GM19372 (cell line): ENCODE data around the gene C2CD4D.
"Not testable (repeated sequence)": the region's sequence is repeated elsewhere in the genome, so short reads cannot be mapped to it uniquely, and the experiment has no call there.

Experiments used
- ATAC-seq: cut with Tn5 transposase; IDR thresholded peaks from one replicate; pipeline ENCODE4 v1.9.1; 2021; ENCODE audit warnings: mild to moderate bottlenecking, low read depth, moderate library complexity; ENCODE audit not compliant: unreplicated experiment

Gene C2CD4D

GRCh38 chr1:151858886-151859665 is 19.5 kb upstream of the C2CD4D start:
- ATAC-seq, result no peak

- ATAC-seq, result no peak
These were observed 18.6 kb upstream of the C2CD4D start for GRCh38 chr1:151858030-151858746.

DNA sequence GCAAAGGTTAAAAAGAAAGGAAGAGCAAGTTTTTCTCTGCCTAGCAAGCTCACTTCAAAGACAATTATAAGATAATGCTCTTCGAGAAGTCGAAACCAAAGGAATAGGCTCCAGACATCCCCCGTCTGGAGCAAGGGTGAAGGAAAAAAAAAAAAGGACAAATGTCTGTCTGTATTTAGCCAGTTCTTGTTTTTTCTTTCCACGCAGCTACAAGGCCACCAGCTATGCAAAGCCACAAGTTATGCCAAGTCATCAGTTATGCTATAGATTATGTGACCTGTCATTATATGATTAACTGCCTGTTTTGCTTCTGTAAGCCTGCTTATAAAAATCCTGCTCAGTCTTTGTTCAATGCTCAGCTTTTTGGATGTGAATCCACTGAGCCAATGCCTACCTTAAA is 16.3 kb upstream of the C2CD4D start:
- no peak for ATAC-seq

GRCh38 chr1:151855516-151855915 is 15.9 kb upstream of the C2CD4D start:
- ATAC-seq, result not testable (repeated sequence)

- no peak for ATAC-seq
These were observed 15.0 kb upstream of the C2CD4D start for GRCh38 chr1:151854658-151855057.

GRCh38 chr1:151853411-151853943 is 13.9 kb upstream of the C2CD4D start, which contains the start of gene THEM5:
Gene THEM5 (minus strand): TSS chr1:151853712. CDS start chr1:151853565, 147 bp downstream.
- no peak for ATAC-seq

- no peak for ATAC-seq
These were observed 13.1 kb upstream of the C2CD4D start for GRCh38 chr1:151852733-151853132.

DNA sequence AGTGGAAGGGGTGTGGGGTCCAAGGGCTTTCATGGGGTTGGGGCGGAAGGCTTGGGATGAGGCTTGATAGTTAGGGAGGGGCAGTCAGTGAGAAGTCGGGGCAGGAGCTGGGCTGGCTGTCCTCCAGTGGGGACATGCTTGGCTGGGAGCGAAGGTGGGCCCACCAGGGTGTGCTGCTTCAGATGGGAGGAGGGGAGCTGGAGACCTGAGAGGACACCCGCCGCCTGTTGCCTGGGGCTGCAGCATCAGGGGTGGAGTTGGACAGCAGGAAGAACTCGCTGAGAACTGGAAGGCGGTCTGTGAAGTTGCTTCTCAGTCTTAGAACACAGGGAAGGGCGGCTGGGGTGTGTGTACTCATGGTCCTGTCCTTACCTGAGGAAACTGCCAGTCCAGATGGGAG is 12.3 kb upstream of the C2CD4D start:
- no peak for ATAC-seq

DNA sequence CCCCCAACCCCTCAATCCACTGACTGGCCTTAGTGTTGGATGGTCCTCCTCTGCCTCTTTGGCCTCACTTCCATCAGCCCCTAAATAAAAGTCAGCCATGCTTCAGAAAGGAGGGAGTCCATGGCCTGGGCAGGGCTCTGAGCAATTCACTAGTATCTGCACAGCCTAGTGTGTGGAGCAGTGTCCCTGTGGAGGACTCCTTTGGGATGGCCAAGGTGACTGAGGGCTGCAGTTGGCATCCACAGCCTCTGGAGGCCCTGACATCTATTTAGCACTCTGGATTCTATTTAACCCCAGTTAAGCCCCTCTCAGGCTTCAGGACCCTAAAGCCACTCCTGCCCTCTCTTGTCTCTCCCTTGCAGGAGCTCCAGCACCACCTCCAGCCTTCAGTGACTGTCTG is 10.3 kb upstream of the C2CD4D start:
- ATAC-seq, result no peak

DNA sequence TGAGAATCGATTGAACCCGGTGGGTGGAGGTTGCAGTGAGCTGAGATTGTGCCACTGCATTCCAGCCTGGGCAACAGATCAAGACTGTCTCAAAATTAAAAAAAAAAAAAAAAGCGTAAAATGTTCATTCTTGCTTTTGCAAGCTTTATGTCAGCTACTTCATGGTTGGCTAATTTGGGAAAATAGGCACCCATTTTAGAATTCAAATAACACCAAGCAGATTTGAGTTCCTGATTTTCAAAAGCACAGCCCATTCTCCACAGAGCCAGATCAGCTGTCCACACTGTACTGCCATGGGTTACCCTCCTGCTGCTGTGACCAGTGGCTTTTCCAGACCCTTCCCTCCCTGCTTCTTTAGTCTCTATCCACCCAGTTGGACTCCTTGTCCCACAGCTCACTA is 9.5 kb upstream of the C2CD4D start:
- ATAC-seq, result no peak

DNA sequence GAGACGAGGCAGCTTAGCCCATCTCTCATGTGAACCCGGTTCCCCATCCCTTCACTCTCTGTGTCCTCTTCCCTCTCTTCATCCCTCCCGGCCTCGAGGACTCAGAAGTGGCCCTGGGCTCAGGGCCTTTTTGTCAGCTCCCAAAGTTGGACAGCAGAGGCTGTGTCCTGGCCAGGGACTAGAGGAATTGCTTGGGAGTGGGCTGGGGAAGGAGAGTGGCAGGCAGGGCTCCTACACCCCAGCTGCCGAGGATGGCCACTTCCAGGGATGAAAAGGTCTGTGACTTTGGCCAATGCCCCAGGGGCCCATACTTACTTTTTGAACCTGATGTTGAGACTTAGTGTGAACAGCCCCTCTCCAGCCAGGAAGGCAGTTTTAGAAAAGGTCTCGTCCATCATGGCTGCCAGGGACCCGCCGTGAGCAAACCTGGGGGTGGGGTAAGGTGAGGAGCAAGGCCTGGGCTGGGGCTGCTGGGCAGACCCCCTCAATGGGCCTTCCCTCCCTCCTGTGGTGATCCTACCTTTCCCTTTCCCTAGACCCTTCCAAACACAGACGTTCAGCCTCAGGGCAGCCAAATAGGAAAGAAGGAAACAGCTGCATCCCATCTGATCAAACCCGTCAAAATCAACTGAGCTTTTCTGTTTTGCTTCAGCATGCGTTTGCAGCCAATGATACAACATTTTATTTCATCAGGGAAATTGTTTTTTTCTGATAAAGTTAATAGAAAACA is 8.4 kb upstream of the C2CD4D start:
- no peak for ATAC-seq

DNA sequence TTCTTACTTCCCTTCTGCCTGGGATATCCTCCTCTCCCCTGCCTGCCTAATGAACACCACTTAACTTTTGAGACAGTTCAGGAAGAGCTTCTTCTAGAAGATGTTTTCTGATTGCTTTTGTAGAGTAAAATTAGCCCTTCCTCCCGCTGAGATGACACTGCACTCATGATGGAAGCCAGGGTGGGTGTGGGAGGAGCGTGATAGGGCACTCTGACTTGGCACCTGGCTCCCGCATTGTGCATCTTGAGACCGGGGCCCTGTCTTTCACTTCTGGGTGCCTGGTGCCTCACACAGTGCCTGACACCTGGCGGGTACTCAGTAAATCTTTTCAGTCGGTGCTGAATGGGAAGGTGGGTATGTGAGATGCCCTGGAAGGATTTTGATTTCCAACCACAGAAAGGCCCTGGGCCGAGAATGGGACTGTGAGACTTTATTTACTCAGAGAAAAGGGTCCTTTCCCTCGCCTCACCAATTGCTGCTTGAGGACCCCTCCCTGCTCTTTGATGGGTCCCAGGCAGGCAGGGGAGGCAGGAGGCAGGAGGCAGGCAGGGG is 7.1 kb upstream of the C2CD4D start:
- ATAC-seq, result no peak

DNA sequence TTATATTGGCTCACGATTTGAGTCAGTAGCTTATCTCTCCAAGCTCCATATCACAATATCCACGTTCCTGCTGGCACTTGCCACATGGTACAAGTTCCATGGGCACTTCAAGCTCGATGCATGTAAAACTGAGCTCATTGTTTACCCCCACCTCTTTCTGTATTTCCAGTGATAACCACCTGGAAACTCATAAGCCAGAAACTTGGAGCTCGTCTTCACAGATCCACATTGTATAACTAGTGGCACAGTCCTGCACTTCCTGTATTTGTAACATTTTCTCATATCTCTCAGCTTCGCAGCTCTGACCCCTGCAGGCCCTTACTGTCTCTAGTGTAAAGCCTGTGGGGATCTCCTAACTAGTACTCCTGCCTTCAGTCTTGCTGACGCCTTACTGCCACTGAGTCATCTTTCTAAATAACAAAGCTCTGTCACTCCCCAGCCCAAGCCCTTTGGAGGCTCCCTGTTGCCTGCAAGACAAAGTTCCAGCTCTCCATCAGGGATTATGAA is 6.5 kb upstream of the C2CD4D start:
- ATAC-seq, result no peak

DNA sequence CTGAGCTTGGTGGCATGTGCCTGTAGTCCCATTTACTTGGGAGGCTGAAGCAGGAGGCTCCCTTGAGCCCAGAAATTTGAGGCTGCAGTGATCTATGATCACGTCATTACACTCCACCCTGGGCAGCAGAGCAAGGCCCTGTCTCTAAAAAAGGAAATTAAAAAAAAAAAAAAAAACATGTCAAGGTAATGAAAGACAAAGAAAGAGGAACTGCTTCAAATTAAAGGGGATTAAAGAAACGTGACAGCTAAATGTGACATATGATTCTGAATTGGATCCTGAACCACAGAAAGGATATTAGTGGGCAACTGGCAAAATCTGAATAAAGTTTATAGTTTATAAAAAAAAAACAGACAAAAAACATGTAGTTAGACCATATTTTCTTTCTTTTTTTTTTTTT is 3.8 kb upstream of the C2CD4D start:
- ATAC-seq, result no peak

DNA sequence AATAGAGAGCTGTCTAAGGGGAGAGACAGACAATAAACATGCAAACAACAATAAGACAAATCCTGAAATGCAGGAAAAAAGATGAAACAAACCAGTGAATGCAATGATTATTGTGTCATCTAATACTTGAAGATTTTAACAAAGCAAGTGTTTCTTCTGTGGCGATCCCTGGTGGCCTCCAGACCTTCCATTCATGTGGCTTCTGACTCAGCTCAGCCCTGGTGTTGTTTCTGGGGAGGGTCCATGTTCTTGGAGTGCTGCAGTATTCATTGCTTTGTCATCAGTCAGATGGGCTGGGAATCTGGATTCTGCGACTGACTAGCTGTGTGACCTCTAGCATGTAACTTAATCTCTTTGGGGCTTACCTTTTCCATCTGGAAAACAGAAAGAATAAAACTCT is 1.5 kb upstream of the C2CD4D start:
- ATAC-seq, result no peak

DNA sequence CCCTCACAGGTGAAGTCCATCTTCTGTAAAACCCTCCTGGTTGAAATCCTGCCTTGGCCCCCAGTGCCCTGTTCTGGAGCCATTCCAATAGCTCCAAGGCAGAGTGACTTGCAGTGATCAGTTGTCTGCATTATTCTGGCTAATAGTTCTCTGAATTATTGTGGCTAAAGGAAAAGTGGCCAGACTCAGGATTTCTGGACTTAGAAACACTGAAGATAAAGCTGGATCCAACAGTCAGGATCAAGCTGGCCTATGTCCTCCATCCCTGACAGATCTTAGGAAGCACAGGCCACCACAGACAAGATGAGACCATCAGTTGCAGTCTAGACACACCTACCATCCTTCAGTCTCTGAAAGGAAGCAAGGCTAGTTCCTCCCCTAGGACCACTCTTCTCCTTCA is 801 bp upstream of the C2CD4D start:
- ATAC-seq, result no peak

- ATAC-seq, result no peak
These were observed 573 bp downstream of the C2CD4D start for GRCh38 chr1:151839082-151839412.

- ATAC-seq, result no peak
These were observed 1.2 kb downstream of the C2CD4D start for GRCh38 chr1:151838222-151839081.

- ATAC-seq, result no peak
These were observed 1.8 kb downstream of the C2CD4D start for GRCh38 chr1:151837884-151838221.

- ATAC-seq, result no peak
These were observed 2.4 kb downstream of the C2CD4D start for GRCh38 chr1:151837197-151837596.
